Measurements from ENCODE around the gene LYZL1.

GRCh38 chr10:29245476-29245875, 43.4 kb upstream of the LYZL1 start:
- TF ChIP-seq EZH2 (IDR thresholded peaks at IDR 0.05; ENCODE audit: borderline replicate concordance, insufficient read depth, low read depth, low read length, poor library complexity, severe bottlenecking) (no peak), CTCF (IDR thresholded peaks at IDR 0.05) (no peak)

Data from B cell (primary cell).